Stimulated activated naive CD4-positive, alpha-beta T cell (primary cell): ENCODE results near the gene COPE.
"Not testable (repeated sequence)": the region's sequence is repeated elsewhere in the genome, so short reads cannot be mapped to it uniquely, and the experiment has no call there.

Experiments
- DNase-seq, 6 experiments: peaks; one replicate each; lab custom pipeline; 2025; lab: John Stamatoyannopoulos, UW

The COPE gene

GRCh38 chr19:18908917-18909619, 10.1 kb downstream of the COPE start:
- no peak for DNase-seq

GRCh38 chr19:18906605-18907519, 12.3 kb downstream of the COPE start:
- no peak for DNase-seq

GRCh38 chr19:18905513-18906236, 13.5 kb downstream of the COPE start:
- DNase-seq, result no peak

GRCh38 chr19:18905058-18905456, 14.1 kb downstream of the COPE start:
- DNase-seq, result no peak

- DNase-seq, result no peak
Observed at GRCh38 chr19:18904334-18905057, 14.7 kb downstream of the COPE start.

- no peak for DNase-seq
Observed at GRCh38 chr19:18903156-18904037, 15.8 kb downstream of the COPE start.

- not testable (repeated sequence) for DNase-seq
Observed at GRCh38 chr19:18902519-18902918, 16.7 kb downstream of the COPE start.

- no peak for DNase-seq
Observed at GRCh38 chr19:18901491-18901890, 17.7 kb downstream of the COPE start.

GRCh38 chr19:18900700-18901481, 18.3 kb downstream of the COPE start:
- DNase-seq, result no peak

- DNase-seq, result no peak
Observed at GRCh38 chr19:18899624-18900560, 19.3 kb downstream of the COPE start.

GRCh38 chr19:18898607-18899408, 20.4 kb downstream of the COPE start:
- no peak for DNase-seq

- no peak for DNase-seq
Observed at GRCh38 chr19:18898081-18898606, 21.0 kb downstream of the COPE start.

GRCh38 chr19:18897094-18898029, 21.8 kb downstream of the COPE start:
- DNase-seq, result no peak

GRCh38 chr19:18896421-18896841, 22.8 kb downstream of the COPE start:
- DNase-seq, result no peak

- DNase-seq, result no peak
Observed at GRCh38 chr19:18895824-18896341, 23.3 kb downstream of the COPE start, which contains the start of gene CERS1. CERS1 (minus strand) TSS chr19:18896158; CDS start chr19:18896072, 86 bp downstream.
